Measurements from ENCODE around the gene ST3GAL6.

Gene ST3GAL6

GRCh38 chr3:98740324-98740723 is 22.8 kb upstream of the ST3GAL6 start:
- no peak for DNase-seq (ENCODE audit: low read depth)

GRCh38 chr3:98741121-98741716 is 21.9 kb upstream of the ST3GAL6 start:
- DNase-seq (ENCODE audit: low read depth), result no peak

DNA sequence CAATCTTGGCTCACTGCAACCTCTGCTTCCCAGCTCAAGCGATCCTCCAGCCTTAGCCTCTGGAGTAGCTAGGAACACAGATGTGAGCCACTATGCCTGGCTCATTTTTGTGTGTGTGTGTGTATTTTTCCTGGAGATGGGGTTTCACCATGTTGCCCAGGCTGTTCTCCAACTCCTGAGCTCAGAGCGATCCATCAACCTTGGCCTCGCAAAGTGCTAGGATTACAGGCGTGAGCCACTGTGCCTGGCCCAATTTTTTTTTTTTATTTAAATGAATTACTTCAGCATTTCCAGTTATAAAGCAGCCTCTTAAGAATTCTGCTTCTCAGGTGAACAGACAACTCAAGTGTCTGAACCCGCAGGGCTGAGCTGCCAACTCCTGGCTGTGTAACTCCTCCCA is 20.1 kb upstream of the ST3GAL6 start:
- no peak for DNase-seq (ENCODE audit: low read depth)

DNA sequence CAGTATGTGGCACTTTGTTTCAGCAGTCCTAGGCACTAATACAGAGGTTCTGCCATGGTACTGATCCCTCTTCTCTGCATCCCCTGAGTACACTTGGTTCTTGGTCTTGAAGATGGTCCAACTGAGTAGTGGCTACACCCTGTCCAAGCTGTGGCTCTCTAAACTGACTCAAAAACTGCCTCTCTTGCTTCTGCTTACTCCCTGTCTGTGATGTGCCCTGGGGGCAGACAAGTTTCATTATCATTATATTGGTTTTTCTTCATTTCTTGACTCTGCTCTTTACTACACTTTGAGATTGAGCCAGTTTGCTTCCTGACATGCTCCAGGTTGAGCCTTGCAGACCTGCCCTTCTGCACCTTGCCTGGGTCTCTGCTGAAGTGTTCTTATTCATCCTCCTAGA is 18.9 kb upstream of the ST3GAL6 start:
- no peak for DNase-seq (ENCODE audit: low read depth)

DNA sequence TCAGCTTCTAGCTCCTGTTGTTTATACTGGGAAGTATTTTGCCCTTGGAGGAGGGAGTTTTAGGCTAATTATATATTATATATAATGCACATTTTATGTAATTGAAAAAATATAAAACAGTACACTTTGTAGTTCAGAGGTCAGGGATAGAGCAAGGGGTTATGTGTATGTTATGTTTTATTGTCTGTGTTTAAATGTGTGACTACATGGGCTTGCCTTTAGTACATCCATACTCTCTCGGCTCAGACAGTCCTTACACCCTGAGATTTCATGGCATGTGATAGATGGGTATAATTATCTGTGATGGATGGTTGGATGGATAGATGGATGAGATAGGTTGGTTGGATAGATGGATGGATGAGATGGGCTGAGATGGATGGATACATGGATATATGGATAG is 17.4 kb upstream of the ST3GAL6 start:
- DNase-seq (ENCODE audit: low read depth), result no peak

- DNase-seq (ENCODE audit: low read depth), result no peak
Observed at GRCh38 chr3:98746122-98746521, 17.0 kb upstream of the ST3GAL6 start.

DNA sequence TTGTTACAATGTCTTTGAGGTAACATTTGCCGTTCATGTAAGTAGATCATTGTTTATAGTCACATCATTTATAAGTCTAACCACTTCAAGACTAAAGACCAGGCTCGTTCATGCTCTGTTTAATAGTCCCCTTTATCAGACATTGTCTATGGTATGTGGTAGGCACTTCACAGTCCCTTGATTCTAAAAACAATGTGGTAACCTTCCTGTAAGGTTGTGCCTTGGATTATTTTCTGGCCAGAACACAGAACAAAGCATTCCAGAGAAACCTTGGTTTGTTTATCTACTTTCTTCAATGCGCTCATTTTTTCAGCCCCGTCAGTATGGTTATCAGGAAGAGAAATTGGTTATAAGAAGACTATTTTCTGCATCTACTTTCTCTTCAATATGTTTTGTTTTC is 16.3 kb upstream of the ST3GAL6 start:
- DNase-seq (ENCODE audit: low read depth), result no peak

DNA sequence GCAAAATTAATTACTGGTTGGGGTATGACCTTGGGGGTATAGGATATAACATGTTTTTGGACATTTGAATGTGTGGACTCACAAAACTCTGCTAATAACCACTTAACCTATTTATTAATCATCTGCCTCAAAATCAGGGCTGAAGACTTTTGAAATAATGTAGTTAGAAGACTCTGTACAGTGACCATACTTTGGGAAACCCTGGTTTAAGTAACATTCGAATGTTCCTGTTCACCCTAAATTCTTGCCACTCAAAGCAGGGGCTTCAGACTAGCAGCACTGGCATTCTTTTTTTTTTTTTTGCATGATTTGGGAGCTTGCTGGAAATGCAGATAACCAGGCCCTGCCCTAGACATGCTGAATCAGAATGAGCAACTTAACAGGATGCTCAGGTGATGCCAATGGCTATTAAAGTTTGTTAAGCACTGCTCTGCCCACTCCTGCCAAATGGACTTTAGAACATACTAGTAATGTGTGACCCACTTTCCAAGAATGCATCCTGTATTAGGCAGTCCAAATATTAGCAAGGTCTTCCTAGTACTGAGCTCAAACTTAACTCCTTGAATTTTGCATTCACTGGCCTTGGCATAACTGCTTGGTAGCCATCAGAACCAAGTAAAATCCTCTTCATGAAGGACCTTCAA is 12.7 kb upstream of the ST3GAL6 start:
- no peak for DNase-seq (ENCODE audit: low read depth)

DNA sequence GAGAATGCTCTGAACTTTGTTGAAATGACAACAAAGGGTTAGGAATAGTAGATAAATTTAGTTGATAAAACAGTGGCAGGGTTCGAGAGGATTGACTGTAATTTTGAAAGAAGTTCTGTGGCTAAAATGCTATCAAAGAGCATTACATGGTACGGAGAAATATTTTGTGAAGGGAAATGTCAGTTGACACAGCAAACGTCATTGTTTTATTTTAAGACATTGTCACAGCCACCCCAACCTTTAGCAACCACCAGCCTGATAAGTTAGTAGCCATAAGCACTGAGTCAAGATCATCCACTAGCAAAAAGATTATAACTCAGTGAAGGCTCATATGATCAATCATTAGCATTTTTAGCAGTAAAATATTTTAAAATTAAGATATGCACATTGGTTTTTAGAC is 8.7 kb upstream of the ST3GAL6 start:
- DNase-seq (ENCODE audit: low read depth), result no peak

GRCh38 chr3:98755601-98756000 is 7.5 kb upstream of the ST3GAL6 start:
- DNase-seq (ENCODE audit: low read depth), result no peak

- DNase-seq (ENCODE audit: low read depth), result no peak
Observed at GRCh38 chr3:98759629-98760028, 3.5 kb upstream of the ST3GAL6 start.

- DNase-seq (ENCODE audit: low read depth), result no peak
Observed at GRCh38 chr3:98761643-98762229, 1.4 kb upstream of the ST3GAL6 start.

DNA sequence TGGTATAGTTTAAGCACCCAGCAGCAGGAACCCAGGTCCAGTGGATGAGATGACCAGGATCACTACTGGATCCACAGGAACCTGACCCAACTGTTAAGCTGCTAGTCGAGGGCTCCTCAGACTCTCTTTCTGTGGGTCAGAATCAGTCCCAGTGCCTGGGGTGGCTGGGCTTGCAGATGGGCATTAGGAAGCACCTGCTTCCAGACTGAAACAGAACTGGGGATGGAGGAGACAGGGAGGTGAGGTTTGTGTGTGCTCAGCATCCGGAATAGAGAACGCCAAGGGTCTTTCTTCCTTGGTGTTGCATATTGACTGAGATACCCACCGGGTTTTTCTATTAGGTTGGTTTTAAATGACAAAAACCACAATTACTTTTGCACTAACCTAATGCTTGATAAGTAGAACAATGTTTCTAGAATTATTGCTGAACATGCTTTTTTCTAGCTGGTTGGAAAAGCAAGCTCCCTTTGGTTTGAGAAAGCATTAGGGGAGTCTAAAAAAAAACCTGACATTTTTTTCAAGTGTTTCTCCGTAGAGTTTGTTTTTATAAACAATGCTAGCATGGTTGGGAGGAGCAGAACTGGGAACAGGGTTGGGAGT is 779 bp downstream of the ST3GAL6 start:
- no peak for DNase-seq (ENCODE audit: low read depth)

GRCh38 chr3:98764472-98764884 is 1.3 kb downstream of the ST3GAL6 start:
- no peak for DNase-seq (ENCODE audit: low read depth)

DNA sequence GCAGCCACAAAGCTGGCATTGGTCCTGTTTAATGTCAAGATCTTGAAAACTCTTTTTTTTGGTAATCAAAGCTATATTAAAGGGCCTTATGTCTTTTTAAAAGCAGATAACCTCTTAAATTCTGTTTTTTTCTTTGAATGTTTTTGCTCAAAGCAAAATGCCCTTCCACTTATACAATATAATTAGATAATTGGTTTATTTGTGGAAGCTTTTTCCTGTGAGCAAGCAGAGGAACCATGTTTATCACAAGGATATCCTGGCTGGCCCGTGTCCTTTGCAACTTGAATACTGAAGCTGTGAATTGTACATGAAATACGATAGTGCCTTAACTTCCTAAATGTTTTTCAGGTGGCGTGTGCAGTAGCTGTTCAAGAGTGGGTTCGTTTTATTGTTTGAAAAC is 2.6 kb downstream of the ST3GAL6 start:
- no peak for DNase-seq (ENCODE audit: low read depth)

DNA sequence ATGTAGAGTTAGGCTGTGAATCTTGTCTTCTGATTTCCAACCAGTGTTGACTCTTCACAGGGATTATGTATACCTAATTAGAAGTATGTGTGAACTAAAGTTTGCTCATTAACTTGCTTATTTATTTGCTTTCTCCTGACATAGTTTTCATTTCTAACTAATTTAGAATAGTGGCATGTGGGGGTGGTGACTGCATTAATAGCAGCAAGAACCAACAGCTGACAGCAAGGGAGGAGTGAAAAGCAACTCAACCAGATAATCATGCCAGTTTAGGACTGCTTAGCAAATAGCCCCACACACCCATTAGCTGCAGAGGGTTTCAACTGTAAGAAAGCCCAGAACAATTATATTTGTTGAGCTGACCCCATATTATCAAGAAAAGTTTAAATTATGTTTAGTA is 3.8 kb downstream of the ST3GAL6 start:
- DNase-seq (ENCODE audit: low read depth), result no peak

DNA sequence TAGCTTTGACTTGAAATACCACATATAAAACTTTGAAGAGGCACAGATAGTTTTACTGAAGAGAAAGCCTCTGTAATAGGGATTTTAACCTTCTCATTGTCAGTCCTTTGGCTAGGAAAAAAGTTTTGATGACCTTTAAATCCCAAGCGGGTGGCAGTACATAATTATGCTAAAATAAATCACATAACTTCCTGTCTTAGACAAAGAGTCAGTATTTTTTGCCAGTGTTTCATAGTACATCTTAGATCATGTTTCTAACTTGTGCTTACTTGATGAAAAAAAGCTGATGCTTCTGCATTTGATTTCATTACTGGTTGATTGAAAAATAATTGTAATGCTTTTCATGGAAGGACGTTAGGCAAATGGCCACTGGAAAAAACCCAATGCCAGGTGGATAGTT is 5.8 kb downstream of the ST3GAL6 start:
- no peak for DNase-seq (ENCODE audit: low read depth)

DNA sequence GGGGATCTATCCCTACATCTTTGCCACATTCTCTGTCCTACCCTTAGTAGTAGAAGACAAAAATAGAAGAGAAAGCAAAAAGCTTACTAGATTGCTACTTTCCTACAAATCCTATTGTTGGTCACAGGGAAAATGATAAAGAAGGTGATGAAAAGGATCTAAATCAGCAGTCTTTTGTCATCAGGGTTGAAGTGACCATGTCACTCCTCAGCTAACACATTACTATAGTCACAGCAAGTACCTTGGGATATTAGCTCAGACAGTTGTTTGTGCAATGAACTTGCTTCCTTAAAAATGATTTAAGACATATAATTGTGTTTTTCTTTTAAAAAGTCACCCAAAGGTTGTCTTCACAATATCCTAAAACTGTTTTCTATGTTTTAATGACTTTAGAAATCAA is 6.3 kb downstream of the ST3GAL6 start:
- no peak for DNase-seq (ENCODE audit: low read depth)

DNA sequence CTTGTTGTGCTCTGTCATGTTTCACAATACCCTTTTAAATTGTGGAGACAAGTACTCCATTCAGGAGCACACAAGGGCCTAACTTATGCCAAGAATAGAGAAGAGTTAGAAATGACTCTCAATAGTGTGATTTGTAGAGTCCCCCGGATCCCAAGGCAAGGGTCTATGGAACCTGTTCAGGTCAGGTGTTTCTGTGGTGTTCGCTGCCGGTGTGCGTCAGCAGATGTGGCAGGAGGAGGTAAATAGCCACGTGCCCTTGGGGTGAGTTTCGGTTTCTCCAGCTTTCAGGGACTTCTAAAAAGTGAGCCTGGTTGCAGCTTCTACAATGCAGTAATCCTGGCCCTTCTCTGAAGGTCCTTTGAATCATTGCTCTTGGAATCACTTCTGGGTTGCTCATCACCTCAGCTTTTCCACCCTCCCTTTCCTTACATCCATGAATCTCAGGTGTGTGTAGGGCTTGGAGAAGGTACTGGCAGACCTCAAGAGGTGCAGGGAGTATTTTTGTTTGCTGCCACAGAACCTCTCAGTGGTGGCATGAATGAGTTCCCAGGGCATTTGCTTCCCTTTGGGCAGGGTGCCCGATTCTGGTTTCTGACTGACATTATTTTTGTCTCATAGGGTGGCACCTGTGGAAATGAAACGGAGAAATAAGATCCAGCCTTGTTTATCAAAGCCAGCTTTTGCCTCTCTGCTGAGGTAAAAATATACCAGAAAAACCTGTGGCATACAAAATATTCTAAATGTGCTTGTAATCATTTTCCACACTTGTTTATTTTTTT is 7.3 kb downstream of the ST3GAL6 start:
- no peak for DNase-seq (ENCODE audit: low read depth)

DNA sequence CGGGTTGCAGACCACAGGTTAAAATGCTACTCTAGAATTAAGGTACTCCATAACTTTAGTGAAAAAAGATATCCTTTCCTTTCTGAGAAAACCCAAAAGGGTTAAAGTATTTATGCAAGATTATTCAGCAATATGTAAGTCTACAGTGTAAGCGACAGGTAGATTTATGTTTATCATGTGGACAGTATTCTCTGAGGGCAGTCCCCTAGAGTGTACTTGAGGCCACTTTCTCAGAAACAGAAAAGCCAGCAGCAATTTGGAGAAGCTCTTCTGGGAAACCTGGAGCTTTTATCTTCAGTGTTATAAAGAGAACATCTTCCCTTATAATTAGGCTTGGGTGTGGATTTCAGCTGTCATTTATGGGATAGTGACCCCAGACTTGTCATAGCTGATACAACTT is 8.9 kb downstream of the ST3GAL6 start:
- DNase-seq (ENCODE audit: low read depth), result no peak

GRCh38 chr3:98775459-98776139 is 12.5 kb downstream of the ST3GAL6 start:
- no peak for DNase-seq (ENCODE audit: low read depth)

GRCh38 chr3:98776140-98776493 is 13.0 kb downstream of the ST3GAL6 start:
- DNase-seq (ENCODE audit: low read depth), result no peak
